Activated CD4-positive, CD25-positive, alpha-beta regulatory T cell (primary cell): ENCODE data around the gene ITFG1.
"Not testable (repeated sequence)": the region's sequence is repeated elsewhere in the genome, so short reads cannot be mapped to it uniquely, and the experiment has no call there.

Source experiments
- DNase-seq, 4 experiments: peaks; one replicate each; lab custom pipeline; 2025; lab: John Stamatoyannopoulos, UW

The ITFG1 gene

GRCh38 chr16:47416869-47417268, 44.0 kb downstream of the ITFG1 start:
- DNase-seq = no peak

- DNase-seq = no peak
Observed at GRCh38 chr16:47413041-47413440, 47.8 kb downstream of the ITFG1 start.

- no peak for DNase-seq
Observed at GRCh38 chr16:47408491-47408890, 52.4 kb downstream of the ITFG1 start.

- no peak for DNase-seq
Observed at GRCh38 chr16:47395733-47396498, 64.9 kb downstream of the ITFG1 start.

GRCh38 chr16:47392081-47392480, 68.8 kb downstream of the ITFG1 start:
- DNase-seq = no peak

- no peak for DNase-seq
Observed at GRCh38 chr16:47388705-47389104, 72.2 kb downstream of the ITFG1 start.

- DNase-seq = no peak
Observed at GRCh38 chr16:47387026-47387734, 73.7 kb downstream of the ITFG1 start.

- DNase-seq = no peak
Observed at GRCh38 chr16:47386201-47386718, 74.6 kb downstream of the ITFG1 start.

- DNase-seq = no peak
Observed at GRCh38 chr16:47382362-47382761, 78.5 kb downstream of the ITFG1 start.

GRCh38 chr16:47377154-47377553, 83.7 kb downstream of the ITFG1 start:
- no peak for DNase-seq

GRCh38 chr16:47375423-47375822, 85.4 kb downstream of the ITFG1 start:
- no peak for DNase-seq

GRCh38 chr16:47374629-47375028, 86.2 kb downstream of the ITFG1 start:
- DNase-seq = no peak

GRCh38 chr16:47371271-47372014, 89.4 kb downstream of the ITFG1 start:
- no peak for DNase-seq

- DNase-seq = no peak
Observed at GRCh38 chr16:47370536-47370935, 90.3 kb downstream of the ITFG1 start.

- DNase-seq = no peak
Observed at GRCh38 chr16:47366228-47366627, 94.6 kb downstream of the ITFG1 start.

- no peak for DNase-seq
Observed at GRCh38 chr16:47363761-47364160, 97.1 kb downstream of the ITFG1 start.

- DNase-seq = no peak
Observed at GRCh38 chr16:47359478-47359877, 101.4 kb downstream of the ITFG1 start.

- no peak for DNase-seq
Observed at GRCh38 chr16:47358816-47359215, 102.0 kb downstream of the ITFG1 start.

- DNase-seq = not testable (repeated sequence)
Observed at GRCh38 chr16:47349029-47349428, 111.8 kb downstream of the ITFG1 start.

- not testable (repeated sequence) for DNase-seq
Observed at GRCh38 chr16:47347021-47347696, 113.7 kb downstream of the ITFG1 start.

GRCh38 chr16:47342055-47342454, 118.8 kb downstream of the ITFG1 start:
- no peak for DNase-seq

- not testable (repeated sequence) for DNase-seq
Observed at GRCh38 chr16:47330562-47330961, 130.3 kb downstream of the ITFG1 start.
